ENCODE results near the gene MOSMO. TPM values are rescaled to one million over a fixed set of nuclear protein-coding genes. Genes with fewer than 3 reads are reported as not detected.

The MOSMO gene
- total and polyA plus RNA-seq, 2 donors (not counting 3 experiments of a cell fraction or from before 2014, with no cell fraction given) = 15.9 to 22.0 TPM

DNA sequence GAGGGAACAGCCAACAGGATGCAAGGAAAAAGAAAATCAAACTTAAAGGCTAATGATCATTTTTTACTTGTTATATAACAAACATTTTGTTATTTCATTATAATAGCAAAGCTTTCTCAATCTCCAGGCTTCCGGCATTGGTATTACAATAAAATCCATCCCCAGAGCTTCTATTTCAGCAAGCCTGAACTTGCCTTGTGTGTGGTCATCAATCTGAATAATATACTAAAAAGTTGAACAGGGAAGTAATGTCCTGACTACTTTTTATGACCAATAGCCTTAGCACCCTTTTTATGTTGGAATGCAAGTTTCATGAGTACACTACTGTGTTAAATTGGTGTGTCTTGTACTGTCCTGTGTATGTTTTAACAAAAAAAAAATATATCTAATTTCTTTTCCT lies 57.3 kb downstream of the MOSMO start:
- no peak overlapping the region for H3K4me2 ChIP-seq (ENCODE audit: insufficient read depth, low read length)
- no peak overlapping the region for H3K27ac ChIP-seq (ENCODE audit: insufficient read depth, low read depth, low read length)
- H3K27me3 ChIP-seq (ENCODE audit: control insufficient read depth in 2 of 2, insufficient read depth in 2 of 2, low read length in 2 of 2) = no peaks in the 10 kb centered on the region
- no peak overlapping the region for H3K9ac ChIP-seq (replicated peaks; ENCODE audit: extremely low read depth, insufficient read depth, low read length)
- BruUV-seq (replicated peaks) = no TSS peak
- H3K4me3 ChIP-seq (replicated peaks in 1 of 3; ENCODE audit: insufficient read depth in 1 of 3, low read depth in 1 of 3, low read length in 3 of 3) = no peak overlapping the region
- H3K79me2 ChIP-seq (ENCODE audit: control insufficient read depth, insufficient read depth, low read length) = peaks cover 82% of the 10 kb centered on the region
- CTCF ChIA-PET = interaction anchor here (0.6 to 6.5 kb wide), 7 partner anchors 10 to 64 kb away, joined by 3 to 61 read pairs (median 3); partner anchors contain the start of genes MOSMO and PDZD9
- no peaks in the 10 kb centered on the region for H3K9me3 ChIP-seq (replicated peaks; ENCODE audit: control insufficient read depth, insufficient read depth, low read length)
- H2AFZ ChIP-seq (ENCODE audit: low read depth, low read length) = no peak overlapping the region
- DNase-seq (ENCODE audit: low read depth, low spot score) (no peak), FAIRE-seq (no peak)
- intact Hi-C loops (cut with micrococcal nuclease) (no loop called here), dilution Hi-C loops (cut with MboI; ENCODE audit: extremely low pct_ligation_motif_present, low sequenced_read_pairs) (no loop called here)
- peaks cover 0 to 2% of the 10 kb centered on the region in 2 experiments for H3K36me3 ChIP-seq (ENCODE audit: control insufficient read depth in 2 of 2, extremely low read depth in 1 of 2, insufficient read depth in 2 of 2, low read length in 2 of 2)
- peaks cover 5% of the 10 kb centered on the region for H4K20me1 ChIP-seq (replicated peaks; ENCODE audit: control insufficient read depth, extremely low read depth, insufficient read depth, low read length)
- H3K9me1 ChIP-seq (replicated peaks; ENCODE audit: control insufficient read depth, extremely low read depth, insufficient read depth, low read length) = peaks cover 2% of the 10 kb centered on the region
- TF ChIP-seq POLR2AphosphoS5 (IDR thresholded peaks at IDR 0.05; ENCODE audit: insufficient read depth, low read depth, low read length) = no peak
- no peak for TF ChIP-seq FOS (IDR thresholded peaks at IDR 0.05; ENCODE audit: borderline replicate concordance, insufficient read depth, low read length)
- no peak for TF ChIP-seq EZH2 (IDR thresholded peaks at IDR 0.05; ENCODE audit: borderline replicate concordance, low read depth, low read length, severe bottlenecking)
- TF ChIP-seq CTCF (IDR thresholded peaks at IDR 0.05; ENCODE audit: extremely low read depth in 1 of 2, insufficient read depth in 1 of 2, low read depth in 1 of 2, low read length in 2 of 2) = no peak
- TF ChIP-seq MAX (IDR thresholded peaks at IDR 0.05; ENCODE audit: insufficient read depth, insufficient read length) = no peak
- TF ChIP-seq JUN (IDR thresholded peaks at IDR 0.05; ENCODE audit: borderline replicate concordance, insufficient read depth, insufficient read length, low read depth) = no peak
- no peak for TF ChIP-seq POLR2A (IDR thresholded peaks at IDR 0.05; ENCODE audit: low read depth, low read length)
- TF ChIP-seq GATA2 (IDR thresholded peaks at IDR 0.05; ENCODE audit: insufficient read depth, insufficient read length, low read depth, low read length) = no peak
- TF ChIP-seq MYC (IDR thresholded peaks at IDR 0.05; ENCODE audit: low read depth, low read length) = no peak
- POLR2A ChIA-PET = no interaction called here
- H3K4me1 ChIP-seq (ENCODE audit: control insufficient read depth, extremely low read depth, insufficient read depth, low read length) = peaks cover 7% of the 10 kb centered on the region

Measured in endothelial cell of umbilical vein (primary cell).